ENCODE measurements around the gene SLC22A4.

Gene SLC22A4

GRCh38 chr5:132257131-132258101, 36.8 kb upstream of the SLC22A4 start, which contains the start of gene PDLIM4:
Gene PDLIM4, plus strand, starts transcription at chr5:132257696. Its CDS starts 39 bp downstream, at chr5:132257735.
- Histone ChIP-seq H3K4me3 (ENCODE audit: extremely low read depth, insufficient read depth, low read length, poor library complexity, severe bottlenecking) (peak within 1 kb of the TSS; percentile 58), H3K27ac (ENCODE audit: low read depth, low read length, severe bottlenecking) (peak within 1 kb of the TSS; percentile 62), H3K9me3 (ENCODE audit: control insufficient read depth, low read length) (no peaks in the 10 kb centered on the region), H3K36me3 (ENCODE audit: control insufficient read depth, insufficient read depth, low read length) (peaks cover 8% of the 10 kb centered on the region), H3K4me1 (ENCODE audit: control insufficient read depth, insufficient read depth, low read length, poor library complexity, severe bottlenecking) (peaks cover 30% of the 10 kb centered on the region)
- whole genome bisulfite sequencing, 2 experiments (ENCODE audit: insufficient coverage in 2 of 2), result 11 to 17% methylated on average over 58 to 64 of the region's 88 CpGs

DNA sequence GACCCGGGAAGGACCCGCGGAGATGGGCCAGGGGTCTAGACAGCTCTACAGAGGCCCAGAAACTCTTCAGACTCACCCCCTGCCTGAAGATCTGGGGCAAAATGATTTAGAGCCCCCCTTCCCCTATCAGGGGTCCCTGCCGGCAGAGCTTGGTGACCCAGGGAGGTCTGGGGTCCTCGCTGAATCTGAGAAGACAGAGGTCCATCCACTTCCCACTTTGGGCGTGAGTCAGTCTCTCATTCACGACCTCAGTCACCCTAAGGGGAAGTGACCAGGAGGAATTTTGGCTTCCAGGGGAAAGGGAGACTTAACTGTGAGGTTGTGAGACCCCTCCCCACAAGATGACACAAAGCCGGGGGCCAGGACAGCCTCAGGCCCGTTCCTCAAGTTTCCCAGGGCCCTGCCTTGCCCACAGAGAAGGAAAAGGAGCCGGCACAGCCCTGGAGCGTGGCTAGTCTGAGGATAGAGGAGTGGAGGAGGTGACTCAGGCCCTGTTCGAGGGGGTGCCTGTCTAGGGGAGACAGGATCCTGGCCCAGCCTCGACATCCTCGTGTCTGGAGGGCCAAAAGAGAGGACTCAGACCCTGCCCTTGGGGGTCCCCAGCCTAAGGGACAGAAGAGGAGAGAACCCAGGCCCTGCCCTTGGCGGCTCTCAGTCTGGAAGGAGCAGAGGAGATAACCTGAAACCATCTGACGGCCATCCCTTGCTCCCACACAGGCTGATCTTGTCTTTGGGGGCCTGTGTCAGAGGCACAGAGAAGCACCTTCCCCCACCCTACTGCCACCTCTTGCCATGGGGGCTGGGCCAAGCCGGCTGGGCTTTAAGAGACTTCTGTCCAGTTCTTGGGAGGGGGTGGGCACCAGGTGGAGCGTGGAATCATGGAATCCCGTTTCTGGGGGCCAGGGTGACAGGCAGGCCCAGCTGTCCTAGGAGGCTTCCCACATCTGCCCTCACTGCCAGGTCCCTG, 35.8 kb upstream of the SLC22A4 start:
- Histone ChIP-seq H3K27ac (ENCODE audit: low read depth, low read length, severe bottlenecking) (peak overlapping the region; percentile 62), H3K4me1 (ENCODE audit: control insufficient read depth, insufficient read depth, low read length, poor library complexity, severe bottlenecking) (peaks cover 33% of the 10 kb centered on the region), H3K4me3 (ENCODE audit: extremely low read depth, insufficient read depth, low read length, poor library complexity, severe bottlenecking) (peak overlapping the region; percentile 58), H3K36me3 (ENCODE audit: control insufficient read depth, insufficient read depth, low read length) (peaks cover 10% of the 10 kb centered on the region), H3K9me3 (ENCODE audit: control insufficient read depth, low read length) (no peaks in the 10 kb centered on the region)
- WGBS, 2 experiments (ENCODE audit: insufficient coverage in 2 of 2), result 64 to 68% methylated on average over 8 to 12 of the region's 19 CpGs

GRCh38 chr5:132259069-132259851, 34.9 kb upstream of the SLC22A4 start:
- Histone ChIP-seq H3K4me1 (ENCODE audit: control insufficient read depth, insufficient read depth, low read length, poor library complexity, severe bottlenecking) (peaks cover 41% of the 10 kb centered on the region), H3K36me3 (ENCODE audit: control insufficient read depth, insufficient read depth, low read length) (peaks cover 11% of the 10 kb centered on the region), H3K27ac (ENCODE audit: low read depth, low read length, severe bottlenecking) (peak overlapping the region; percentile 62), H3K9me3 (ENCODE audit: control insufficient read depth, low read length) (no peaks in the 10 kb centered on the region), H3K4me3 (ENCODE audit: extremely low read depth, insufficient read depth, low read length, poor library complexity, severe bottlenecking) (peak overlapping the region; percentile 1)
- WGBS, 2 experiments (ENCODE audit: insufficient coverage in 2 of 2), result 77 to 85% methylated on average over 18 to 21 of the region's 24 CpGs

- H3K4me1 ChIP-seq (ENCODE audit: control insufficient read depth, insufficient read depth, low read length, poor library complexity, severe bottlenecking), result peaks cover 49% of the 10 kb centered on the region
- H3K27ac ChIP-seq (ENCODE audit: low read depth, low read length, severe bottlenecking), result peak overlapping the region; percentile 23
- peaks cover 11% of the 10 kb centered on the region for H3K36me3 ChIP-seq (ENCODE audit: control insufficient read depth, insufficient read depth, low read length)
- H3K9me3 ChIP-seq (ENCODE audit: control insufficient read depth, low read length), result no peaks in the 10 kb centered on the region
- no peak overlapping the region for H3K4me3 ChIP-seq (ENCODE audit: extremely low read depth, insufficient read depth, low read length, poor library complexity, severe bottlenecking)
- 68 to 85% methylated on average over 6 of the region's 6 CpGs for WGBS, 2 experiments (ENCODE audit: insufficient coverage in 2 of 2)
These were observed 34.1 kb upstream of the SLC22A4 start for GRCh38 chr5:132260051-132260450.

GRCh38 chr5:132260714-132261551, 33.3 kb upstream of the SLC22A4 start:
- no peaks in the 10 kb centered on the region for H3K9me3 ChIP-seq (ENCODE audit: control insufficient read depth, low read length)
- peaks cover 57% of the 10 kb centered on the region for H3K4me1 ChIP-seq (ENCODE audit: control insufficient read depth, insufficient read depth, low read length, poor library complexity, severe bottlenecking)
- H3K4me3 ChIP-seq (ENCODE audit: extremely low read depth, insufficient read depth, low read length, poor library complexity, severe bottlenecking), result no peak overlapping the region
- peaks cover 11% of the 10 kb centered on the region for H3K36me3 ChIP-seq (ENCODE audit: control insufficient read depth, insufficient read depth, low read length)
- H3K27ac ChIP-seq (ENCODE audit: low read depth, low read length, severe bottlenecking), result no peak overlapping the region
- 53 to 67% methylated on average over 1 to 4 of the region's 6 CpGs for WGBS, 2 experiments (ENCODE audit: insufficient coverage in 2 of 2)

DNA sequence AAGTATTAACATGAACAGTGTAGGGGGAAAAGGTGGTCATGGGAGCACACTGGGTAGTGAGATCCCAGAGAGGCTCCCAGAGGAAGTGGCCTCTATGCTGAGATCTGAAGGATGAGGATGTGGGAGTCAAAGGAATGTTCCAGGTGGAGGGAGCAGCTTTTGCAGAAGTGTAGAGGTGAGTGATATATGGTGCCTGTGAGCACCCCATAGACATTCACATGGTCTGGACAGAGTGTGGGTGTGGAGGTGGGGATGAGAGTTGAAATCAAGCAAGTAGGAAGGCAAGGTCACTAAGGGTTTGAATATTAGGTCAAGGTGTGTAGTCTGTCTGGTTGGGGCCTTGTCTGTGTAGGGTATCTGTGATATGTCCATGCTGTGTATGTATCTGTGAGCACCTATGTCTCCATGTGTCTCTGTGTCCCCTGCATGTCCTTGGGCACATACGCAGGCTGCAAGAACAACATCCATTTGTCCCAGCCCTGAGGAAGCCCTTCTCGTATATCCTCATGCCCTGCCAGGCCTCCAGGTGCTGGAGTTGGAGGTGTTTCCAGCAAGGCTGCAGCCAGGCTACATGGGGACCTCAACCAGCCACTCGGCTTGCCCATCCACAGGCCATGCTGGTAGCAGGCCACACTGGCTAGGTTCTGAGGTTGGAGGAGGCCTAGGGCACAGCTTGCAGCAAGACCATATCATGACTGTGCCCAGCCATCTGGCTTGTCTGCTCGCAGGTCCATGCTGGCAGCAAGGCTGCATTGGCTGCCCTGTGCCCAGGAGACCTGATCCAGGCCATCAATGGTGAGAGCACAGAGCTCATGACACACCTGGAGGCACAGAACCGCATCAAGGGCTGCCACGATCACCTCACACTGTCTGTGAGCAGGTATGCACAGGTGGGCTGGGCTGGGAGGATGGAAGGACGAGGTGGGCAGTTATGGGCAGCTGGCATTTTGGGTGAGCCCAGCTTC, 32.0 kb upstream of the SLC22A4 start:
- Histone ChIP-seq H3K36me3 (ENCODE audit: control insufficient read depth, insufficient read depth, low read length) (peaks cover 21% of the 10 kb centered on the region), H3K9me3 (ENCODE audit: control insufficient read depth, low read length) (no peaks in the 10 kb centered on the region), H3K4me1 (ENCODE audit: control insufficient read depth, insufficient read depth, low read length, poor library complexity, severe bottlenecking) (peaks cover 64% of the 10 kb centered on the region), H3K4me3 (ENCODE audit: extremely low read depth, insufficient read depth, low read length, poor library complexity, severe bottlenecking) (no peak overlapping the region), H3K27ac (ENCODE audit: low read depth, low read length, severe bottlenecking) (no peak overlapping the region)
- 89 to 93% methylated on average over 7 of the region's 7 CpGs for WGBS, 2 experiments (ENCODE audit: insufficient coverage in 2 of 2)

DNA sequence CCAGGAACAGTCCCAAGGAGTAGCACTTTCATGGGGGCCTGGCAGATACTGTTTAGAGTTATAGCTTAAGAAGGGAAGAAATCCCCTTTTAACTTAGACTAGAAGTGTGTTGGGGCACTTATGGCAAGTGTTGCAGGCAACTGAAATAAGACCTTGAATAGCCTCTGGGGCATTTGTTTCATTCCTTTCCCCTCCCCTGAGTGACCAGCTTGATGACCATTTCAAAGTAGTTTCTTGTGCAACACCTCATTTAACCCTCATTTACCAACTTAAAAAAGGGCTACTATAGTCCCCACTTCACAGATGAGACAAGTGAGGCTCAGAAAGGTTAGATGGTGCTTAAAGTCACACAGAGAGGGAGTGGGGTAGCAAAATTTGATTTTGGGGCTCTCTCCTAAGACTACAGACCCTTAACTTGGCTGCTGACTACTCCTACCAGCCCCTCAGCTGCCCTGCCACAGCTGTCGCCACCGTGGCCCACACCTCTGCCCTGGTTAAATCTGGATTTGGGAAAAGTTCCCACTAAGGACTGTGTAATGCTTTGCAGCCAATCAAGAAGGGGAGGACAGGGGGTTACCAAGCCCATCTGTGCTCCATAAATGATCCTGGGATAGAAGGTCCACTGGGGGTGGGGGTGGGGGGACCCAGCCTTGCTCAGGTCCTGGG, 31.2 kb upstream of the SLC22A4 start:
- Histone ChIP-seq H3K9me3 (ENCODE audit: control insufficient read depth, low read length) (no peaks in the 10 kb centered on the region), H3K4me1 (ENCODE audit: control insufficient read depth, insufficient read depth, low read length, poor library complexity, severe bottlenecking) (peaks cover 64% of the 10 kb centered on the region), H3K36me3 (ENCODE audit: control insufficient read depth, insufficient read depth, low read length) (peaks cover 29% of the 10 kb centered on the region), H3K4me3 (ENCODE audit: extremely low read depth, insufficient read depth, low read length, poor library complexity, severe bottlenecking) (no peak overlapping the region), H3K27ac (ENCODE audit: low read depth, low read length, severe bottlenecking) (no peak overlapping the region)
- WGBS, 2 experiments (ENCODE audit: insufficient coverage in 2 of 2), result no CpG with 5 or more reads among the region's 2 CpGs

- Histone ChIP-seq H3K4me3 (ENCODE audit: extremely low read depth, insufficient read depth, low read length, poor library complexity, severe bottlenecking) (no peak overlapping the region), H3K9me3 (ENCODE audit: control insufficient read depth, low read length) (no peaks in the 10 kb centered on the region), H3K36me3 (ENCODE audit: control insufficient read depth, insufficient read depth, low read length) (peaks cover 34% of the 10 kb centered on the region), H3K4me1 (ENCODE audit: control insufficient read depth, insufficient read depth, low read length, poor library complexity, severe bottlenecking) (peaks cover 57% of the 10 kb centered on the region), H3K27ac (ENCODE audit: low read depth, low read length, severe bottlenecking) (peak overlapping the region; percentile 95)
- 81 to 86% methylated on average over 3 to 4 of the region's 7 CpGs for WGBS, 2 experiments (ENCODE audit: insufficient coverage in 2 of 2)
These were observed 30.5 kb upstream of the SLC22A4 start for GRCh38 chr5:132263548-132264261.
